A549 treated with AZD2906 at 1 μM for 4 hours (cell line): ENCODE data around the gene OR6J1. TPM values are rescaled to one million over a fixed set of nuclear protein-coding genes. Genes with fewer than 3 reads are reported as not detected.

Experiments used
- total RNA-seq: library from RNA; stranded (reverse); fragments of 200-300 nt; extraction: Qiagen RNA extraction; gene quantifications from 5 replicates; pipeline ENCODE4 v1.2.3, GENCODE V29; 2022

The OR6J1 gene
- total RNA-seq, result not detected in 5 replicates

GRCh38 chr14:22644305-22644635 is at the start of gene OR6J1:
OR6J1 (minus strand) TSS chr14:22644352; CDS start chr14:22634811, 9,541 bp downstream.

GRCh38 chr14:22598099-22598895 is 45.9 kb downstream of the OR6J1 start, which contains the start of gene ABHD4:
ABHD4 (plus strand) TSS chr14:22598300; CDS start chr14:22598307, 7 bp downstream.

GRCh38 chr14:22589096-22589839 is 54.9 kb downstream of the OR6J1 start, which contains the start of gene DAD1:
DAD1 (minus strand) TSS chr14:22589224; CDS start chr14:22589157, 67 bp downstream.

Other genes starting within 250 kb of the OR6J1 start
- gene DAD1, start 55.1 kb downstream of the OR6J1 start, total RNA-seq, result 341 to 368 TPM (median 352 TPM) in 5 replicates
- 43.1 to 50.2 TPM (median 48.7 TPM) in 5 replicates for gene ABHD4, start 46.1 kb downstream of the OR6J1 start, total RNA-seq
- 142 to 163 TPM (median 159 TPM) in 5 replicates for gene OXA1L, start 122.3 kb upstream of the OR6J1 start, total RNA-seq
- gene SLC7A7, start 171.1 kb upstream of the OR6J1 start, total RNA-seq, result 18.9 to 31.0 TPM (median 23.9 TPM) in 5 replicates
- 128 to 227 TPM (median 194 TPM) in 5 replicates for gene MRPL52, start 185.5 kb upstream of the OR6J1 start, total RNA-seq
- 0.44 to 0.74 TPM (median 0.55 TPM) in 5 replicates for gene MMP14, start 192.2 kb upstream of the OR6J1 start, total RNA-seq
- 70.7 to 81.5 TPM (median 77.8 TPM) in 5 replicates for gene LRP10, start 227.4 kb upstream of the OR6J1 start, total RNA-seq
- 0.28 to 0.38 TPM (median 0.33 TPM) in 5 replicates for gene REM2, start 238.9 kb upstream of the OR6J1 start, total RNA-seq